A549 (cell line): Measurements from ENCODE around the gene NDEL1.

Source experiments
- BHLHE40 ChIP-seq: IDR thresholded peaks from 2 replicates; pipeline ENCODE4 v1.6.1; 2012; ENCODE audit warnings: low read depth, low read length, inconsistent platforms
- CHD2 ChIP-seq: fragments of 150-350 bp; IDR thresholded peaks from 2 replicates; pipeline ENCODE4 v1.6.1; 2014; ENCODE audit warnings: low read length; ENCODE audit not compliant: partially characterized antibody
- CTCF ChIP-seq: fragments of >200 bp; sonication (Bioruptor Twin); formaldehyde crosslinking; IDR thresholded peaks from 3 replicates; pipeline ENCODE4 v1.5.1; 2016
- JUN ChIP-seq, 2 experiments: fragments of >200 bp; sonication (Bioruptor Twin); formaldehyde crosslinking; IDR thresholded peaks; 2 replicates in 1 of 2; 3 replicates in 1 of 2; pipeline ENCODE4 v1.6.1; 2016 to 2017
- KDM1A ChIP-seq: fragments of 200-600 bp; sonication (generic); IDR thresholded peaks from 2 replicates; pipeline ENCODE4 v1.6.1; 2016; ENCODE audit warnings: low read depth, mild to moderate bottlenecking
- POLR2A ChIP-seq: IDR thresholded peaks from 2 replicates; pipeline ENCODE4 v1.6.1; 2012; ENCODE audit warnings: mild to moderate bottlenecking, low read length
- REST ChIP-seq: fragments of 200-600 bp; sonication (generic); IDR thresholded peaks from 2 replicates; pipeline ENCODE4 v1.6.1; 2016; ENCODE audit warnings: antibody characterized with exemption, mild to moderate bottlenecking, moderate library complexity
- RFX5 ChIP-seq: fragments of 450-650 bp; IDR thresholded peaks from 2 replicates; pipeline ENCODE4 v1.7.1; 2014; ENCODE audit warnings: antibody characterized with exemption, mild to moderate bottlenecking, moderate library complexity
- USF2 ChIP-seq: fragments of 450-650 bp; IDR thresholded peaks from 2 replicates; pipeline ENCODE4 v1.6.1; 2014; ENCODE audit warnings: antibody characterized with exemption
- ZSCAN20 ChIP-seq: fragments of 250-450 bp; sonication (Bioruptor Pico); IDR thresholded peaks from 2 replicates; pipeline ENCODE4 v1.8.0; 2022; ENCODE audit warnings: mild to moderate bottlenecking, moderate library complexity

GRCh38 chr17:8502126-8502525 lies 66.4 kb downstream of the NDEL1 start:
- no peak for TF ChIP-seq CTCF
- no peak for TF ChIP-seq POLR2A
- no peak for TF ChIP-seq USF2
- no peak for TF ChIP-seq REST
- no peak for TF ChIP-seq ZSCAN20 (CRISPR knock-in tag)
- TF ChIP-seq BHLHE40, result no peak
- no peak for TF ChIP-seq RFX5
- TF ChIP-seq KDM1A, result no peak
- no peak for TF ChIP-seq CHD2
- no peak for TF ChIP-seq JUN (IDR thresholded peaks at IDR 0.05)
